ENCODE results near the gene ACVRL1. TPM values are rescaled to one million over a fixed set of nuclear protein-coding genes. Genes with fewer than 3 reads are reported as not detected.

The ACVRL1 gene
- total RNA-seq, 2 donors from 2014 or later = 121 to 162 TPM

DNA sequence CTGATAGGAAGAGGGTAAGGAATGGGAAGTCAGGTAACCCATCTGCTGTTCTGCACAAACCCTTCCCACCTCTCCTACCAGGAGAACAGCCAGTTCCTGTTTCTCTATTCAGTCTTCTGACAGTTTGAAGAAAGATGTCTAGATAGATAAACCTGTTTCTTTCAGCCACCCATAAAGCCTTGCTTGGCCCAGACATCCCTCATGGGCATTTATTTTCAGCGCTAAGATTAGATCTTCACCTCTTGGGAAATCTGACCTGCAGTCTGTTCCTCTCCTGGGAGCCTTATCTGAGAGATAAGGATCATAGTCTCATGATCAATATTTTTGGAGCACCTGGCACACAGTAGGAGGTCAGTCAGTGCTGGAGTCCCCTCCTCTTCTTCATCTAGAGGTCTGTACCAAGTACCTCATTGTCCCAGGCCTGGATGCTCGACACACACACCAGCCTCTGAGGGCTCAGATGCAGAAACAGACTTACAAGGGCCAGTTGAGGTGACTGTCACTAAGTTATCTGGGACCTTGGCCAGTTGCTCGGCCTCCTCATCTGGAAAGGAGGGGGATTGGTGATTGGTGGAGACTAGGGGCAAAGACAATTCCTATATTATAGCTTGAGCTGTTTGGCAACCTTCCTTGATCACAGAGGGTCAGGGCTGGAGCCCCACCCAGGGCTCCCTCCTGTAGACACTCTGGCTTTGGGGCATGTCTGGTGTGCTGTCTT, 18.2 kb downstream of the ACVRL1 start:
- Histone ChIP-seq H3K4me3 (no peak overlapping the region), H3K27me3 (no peaks in the 10 kb centered on the region), H3K36me3 (no peaks in the 10 kb centered on the region), H3K4me1 (peaks cover 10% of the 10 kb centered on the region), H3K9ac (ENCODE audit: low read depth in 2 of 2, low read length in 2 of 2) (peak overlapping the region in 1 of 2 donors; percentile 14), H3K27ac (no peak overlapping the region), H3K9me3 (no peaks in the 10 kb centered on the region)
- TF ChIP-seq, protein P1, sequence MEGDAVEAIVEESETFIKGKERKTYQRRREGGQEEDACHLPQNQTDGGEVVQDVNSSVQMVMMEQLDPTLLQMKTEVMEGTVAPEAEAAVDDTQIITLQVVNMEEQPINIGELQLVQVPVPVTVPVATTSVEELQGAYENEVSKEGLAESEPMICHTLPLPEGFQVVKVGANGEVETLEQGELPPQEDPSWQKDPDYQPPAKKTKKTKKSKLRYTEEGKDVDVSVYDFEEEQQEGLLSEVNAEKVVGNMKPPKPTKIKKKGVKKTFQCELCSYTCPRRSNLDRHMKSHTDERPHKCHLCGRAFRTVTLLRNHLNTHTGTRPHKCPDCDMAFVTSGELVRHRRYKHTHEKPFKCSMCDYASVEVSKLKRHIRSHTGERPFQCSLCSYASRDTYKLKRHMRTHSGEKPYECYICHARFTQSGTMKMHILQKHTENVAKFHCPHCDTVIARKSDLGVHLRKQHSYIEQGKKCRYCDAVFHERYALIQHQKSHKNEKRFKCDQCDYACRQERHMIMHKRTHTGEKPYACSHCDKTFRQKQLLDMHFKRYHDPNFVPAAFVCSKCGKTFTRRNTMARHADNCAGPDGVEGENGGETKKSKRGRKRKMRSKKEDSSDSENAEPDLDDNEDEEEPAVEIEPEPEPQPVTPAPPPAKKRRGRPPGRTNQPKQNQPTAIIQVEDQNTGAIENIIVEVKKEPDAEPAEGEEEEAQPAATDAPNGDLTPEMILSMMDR (IDR thresholded peaks at IDR 0.05) = no peak
- DNase-seq = no peak
- intact Hi-C loops (cut with DNase I) = loop anchor here (2.0 kb wide), 1 partner anchor 55 kb away; no protein-coding TSS in a partner anchor

DNA sequence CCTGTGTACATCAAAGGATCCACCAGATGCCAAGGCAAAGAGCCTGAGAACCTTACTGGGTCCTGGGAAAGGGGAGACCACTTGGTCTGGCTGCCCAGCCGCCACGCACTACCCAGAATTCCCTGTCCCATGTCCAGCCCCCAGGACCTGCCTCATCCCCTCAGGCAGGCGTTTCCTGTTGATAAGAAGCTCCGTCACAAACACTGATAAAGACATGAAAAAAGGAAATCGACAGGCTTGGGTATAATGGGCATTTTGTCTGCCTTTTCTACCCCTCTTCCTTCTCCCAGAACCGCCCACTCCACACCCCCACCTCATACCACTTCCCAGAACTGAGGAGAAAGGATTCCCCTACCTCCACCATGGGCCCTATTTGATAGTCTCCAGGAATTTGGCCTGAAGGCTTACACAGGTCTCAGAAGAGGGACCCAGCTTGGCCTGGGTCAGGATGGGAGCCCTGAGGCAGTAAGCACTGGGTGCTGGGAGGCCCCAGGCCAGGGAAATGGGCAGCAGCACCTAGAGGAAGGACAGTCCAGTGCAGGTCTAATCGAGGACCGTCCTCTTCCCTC, 18.8 kb downstream of the ACVRL1 start:
- Histone ChIP-seq H3K9me3 (no peaks in the 10 kb centered on the region), H3K36me3 (no peaks in the 10 kb centered on the region), H3K4me3 (no peak overlapping the region), H3K27ac (no peak overlapping the region), H3K27me3 (no peaks in the 10 kb centered on the region), H3K9ac (ENCODE audit: low read depth in 2 of 2, low read length in 2 of 2) (peak overlapping the region in 1 of 2 donors; percentile 14), H3K4me1 (peaks cover 10% of the 10 kb centered on the region)
- no peak for DNase-seq
- TF ChIP-seq, protein P1 (IDR thresholded peaks at IDR 0.05) = no peak
- intact Hi-C loops (cut with DNase I) = loop anchor here (2.0 kb wide), 1 partner anchor 55 kb away; no protein-coding TSS in a partner anchor

DNA sequence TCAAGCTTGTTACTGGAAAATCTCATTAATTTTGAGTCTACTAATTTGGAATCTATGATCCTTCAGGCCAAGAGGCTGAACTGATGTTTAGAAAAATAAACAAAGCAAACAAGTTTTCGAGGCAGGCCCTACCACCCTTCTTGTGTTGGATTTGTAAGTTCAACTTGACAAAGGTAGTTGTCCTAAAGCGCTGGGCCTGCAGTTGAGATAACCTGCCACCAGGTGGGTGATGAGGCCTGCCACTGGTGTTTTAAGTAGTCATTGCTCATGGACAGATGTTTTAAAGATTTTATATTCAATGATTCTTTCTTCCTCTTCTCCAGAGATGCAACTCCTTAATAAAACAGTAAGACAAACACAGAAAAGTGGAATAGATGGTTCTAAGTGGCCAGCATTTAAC, 19.4 kb downstream of the ACVRL1 start:
- Histone ChIP-seq H3K9me3 (no peaks in the 10 kb centered on the region), H3K36me3 (no peaks in the 10 kb centered on the region), H3K9ac (ENCODE audit: low read depth in 2 of 2, low read length in 2 of 2) (peak overlapping the region in 1 of 2 donors; percentile 14), H3K4me3 (no peak overlapping the region), H3K27ac (no peak overlapping the region), H3K27me3 (no peaks in the 10 kb centered on the region), H3K4me1 (peaks cover 10% of the 10 kb centered on the region)
- intact Hi-C loops (cut with DNase I) = loop anchor here (2.0 kb wide), 1 partner anchor 54 kb away; no protein-coding TSS in a partner anchor
- TF ChIP-seq, protein P1 (IDR thresholded peaks at IDR 0.05) = peak; percentile 75
- peak; percentile 74 for DNase-seq

DNA sequence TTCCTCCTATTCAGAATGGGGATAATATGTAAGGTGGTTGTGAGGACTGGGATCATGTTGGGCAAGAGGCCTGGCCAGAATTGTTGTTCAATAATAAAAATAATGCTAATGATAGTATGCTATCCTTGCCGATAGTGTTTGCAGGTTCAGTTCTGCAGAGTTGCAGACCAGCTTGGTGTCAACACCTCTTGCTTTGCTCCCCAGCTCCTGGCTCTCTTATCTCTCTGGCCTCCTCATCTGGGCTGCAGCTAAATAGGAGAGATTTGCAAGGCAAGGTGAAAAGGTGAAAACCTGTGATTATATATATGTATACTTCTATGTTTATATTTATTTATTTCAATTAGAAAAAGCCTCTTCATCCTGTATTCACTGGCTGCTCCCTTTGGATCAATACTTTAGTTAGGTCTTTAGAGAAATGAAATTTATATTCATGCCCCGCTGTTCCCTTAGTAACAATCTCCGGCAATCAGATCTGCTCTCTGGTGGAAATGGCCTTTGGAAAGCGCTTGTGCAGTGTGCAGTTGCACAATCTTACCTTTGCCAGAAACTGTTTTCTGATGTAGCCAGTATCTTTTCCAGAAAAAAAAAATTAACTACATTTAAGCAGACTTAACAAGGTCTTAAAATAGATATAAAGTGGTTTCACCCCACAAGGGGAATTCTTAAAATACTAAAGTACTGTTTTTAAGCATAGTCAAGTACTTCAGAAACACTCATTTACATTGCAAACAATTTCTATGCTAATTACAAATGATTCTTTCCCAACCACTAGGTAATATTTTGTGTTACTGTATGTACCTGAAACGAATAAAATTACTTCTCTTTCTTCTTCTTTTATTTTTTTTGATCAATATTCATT, 25.1 kb downstream of the ACVRL1 start:
- Histone ChIP-seq H3K27ac (no peak overlapping the region), H3K4me1 (no peaks in the 10 kb centered on the region)
- no peak for DNase-seq

DNA sequence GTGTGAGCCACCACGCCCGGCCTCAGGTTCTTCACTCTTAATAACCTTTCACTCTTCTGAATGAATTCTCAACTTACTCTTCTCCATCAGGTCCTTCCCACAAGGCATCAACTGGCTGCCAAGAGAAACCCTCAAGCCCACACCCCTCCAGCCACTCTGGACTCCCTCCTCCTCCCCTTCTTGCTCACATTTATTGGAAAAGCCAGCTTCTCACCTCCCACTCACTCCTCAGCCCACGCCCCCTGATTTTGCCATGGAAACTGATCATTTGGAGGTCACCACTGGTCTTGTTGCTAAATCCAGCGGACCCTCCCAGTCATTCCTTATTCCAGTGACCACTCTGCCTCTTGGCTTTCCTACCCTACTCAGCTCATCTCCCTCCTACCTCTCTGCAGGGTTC, 26.8 kb downstream of the ACVRL1 start:
- TF ChIP-seq, protein P1 (IDR thresholded peaks at IDR 0.05) = no peak
- H3K27ac ChIP-seq = no peak overlapping the region
- H3K9ac ChIP-seq (ENCODE audit: low read depth in 2 of 2, low read length in 2 of 2) = no peak overlapping the region
- intact Hi-C loops (cut with DNase I) = no loop called here
- no peaks in the 10 kb centered on the region for H3K9me3 ChIP-seq
- H3K4me1 ChIP-seq = no peaks in the 10 kb centered on the region
- no peaks in the 10 kb centered on the region for H3K27me3 ChIP-seq
- H3K4me3 ChIP-seq = no peak overlapping the region
- no peak for DNase-seq
- H3K36me3 ChIP-seq = no peaks in the 10 kb centered on the region

More for the DNA sequence above, 25.1 kb downstream of the ACVRL1 start:
- H3K9ac ChIP-seq (ENCODE audit: low read depth in 2 of 2, low read length in 2 of 2) = no peak overlapping the region
- H3K4me3 ChIP-seq = no peak overlapping the region
- TF ChIP-seq, protein P1 (IDR thresholded peaks at IDR 0.05) = no peak
- no peaks in the 10 kb centered on the region for H3K27me3 ChIP-seq
- H3K36me3 ChIP-seq = no peaks in the 10 kb centered on the region
- intact Hi-C loops (cut with DNase I) = no loop called here
- H3K9me3 ChIP-seq = no peaks in the 10 kb centered on the region
